HG03095 (cell line): ENCODE results near the gene TREH.

Experiments used
- ATAC-seq: cut with Tn5 transposase; IDR thresholded peaks from one replicate; pipeline ENCODE4 v1.9.1; 2021; ENCODE audit warnings: moderate library complexity; ENCODE audit not compliant: unreplicated experiment

Gene TREH

GRCh38 chr11:118666371-118666770 is 13.1 kb downstream of the TREH start:
- no peak for ATAC-seq

GRCh38 chr11:118663902-118664301 is 15.5 kb downstream of the TREH start:
- ATAC-seq: no peak

- no peak for ATAC-seq
These were observed 16.1 kb downstream of the TREH start for GRCh38 chr11:118663381-118663780.

GRCh38 chr11:118662401-118663271 is 16.8 kb downstream of the TREH start:
- ATAC-seq: no peak

- no peak for ATAC-seq
These were observed 17.8 kb downstream of the TREH start for GRCh38 chr11:118661425-118662301.

DNA sequence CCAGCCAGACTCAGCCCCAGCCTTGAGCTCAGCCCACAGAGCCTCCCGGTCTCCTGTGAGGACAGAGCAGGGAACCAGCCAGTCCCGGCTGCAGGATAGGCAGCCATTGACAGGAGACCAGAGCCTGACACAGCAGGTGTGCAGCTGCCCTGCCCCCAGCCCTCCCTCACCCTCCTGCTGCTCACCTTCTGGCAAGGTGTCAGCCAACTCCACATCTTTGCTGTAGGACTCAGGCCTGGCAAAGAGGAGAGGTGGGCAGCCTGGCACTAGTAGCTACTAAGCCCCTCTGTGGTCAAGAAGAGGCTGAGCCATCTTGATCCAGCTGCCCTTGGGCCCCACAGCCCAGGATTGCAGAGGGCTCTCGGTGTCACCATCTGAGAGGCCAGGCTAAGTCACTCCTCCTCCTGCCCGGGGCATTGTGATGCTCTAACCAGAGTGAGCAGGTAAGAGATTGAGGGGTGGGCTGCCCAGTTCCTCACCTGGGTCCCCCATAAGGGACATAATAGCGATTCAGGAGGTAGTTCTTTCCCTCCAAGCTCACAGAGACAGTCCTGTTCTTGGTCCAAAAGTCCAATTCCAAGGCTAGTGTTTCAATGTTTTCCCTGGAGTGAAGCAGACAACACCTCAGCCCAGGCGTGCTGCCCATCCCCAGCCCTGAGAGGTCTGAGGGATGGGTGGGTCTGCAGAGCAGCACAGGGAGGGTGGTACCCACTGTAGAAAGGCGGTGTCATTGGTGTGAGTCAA is 18.6 kb downstream of the TREH start:
- no peak for ATAC-seq

- ATAC-seq: no peak
These were observed 19.3 kb downstream of the TREH start for GRCh38 chr11:118659953-118660680.

- peak; percentile 78 for ATAC-seq
These were observed 20.0 kb downstream of the TREH start for GRCh38 chr11:118659314-118659952.

- ATAC-seq: no peak
These were observed 20.8 kb downstream of the TREH start for GRCh38 chr11:118658429-118659313.

DNA sequence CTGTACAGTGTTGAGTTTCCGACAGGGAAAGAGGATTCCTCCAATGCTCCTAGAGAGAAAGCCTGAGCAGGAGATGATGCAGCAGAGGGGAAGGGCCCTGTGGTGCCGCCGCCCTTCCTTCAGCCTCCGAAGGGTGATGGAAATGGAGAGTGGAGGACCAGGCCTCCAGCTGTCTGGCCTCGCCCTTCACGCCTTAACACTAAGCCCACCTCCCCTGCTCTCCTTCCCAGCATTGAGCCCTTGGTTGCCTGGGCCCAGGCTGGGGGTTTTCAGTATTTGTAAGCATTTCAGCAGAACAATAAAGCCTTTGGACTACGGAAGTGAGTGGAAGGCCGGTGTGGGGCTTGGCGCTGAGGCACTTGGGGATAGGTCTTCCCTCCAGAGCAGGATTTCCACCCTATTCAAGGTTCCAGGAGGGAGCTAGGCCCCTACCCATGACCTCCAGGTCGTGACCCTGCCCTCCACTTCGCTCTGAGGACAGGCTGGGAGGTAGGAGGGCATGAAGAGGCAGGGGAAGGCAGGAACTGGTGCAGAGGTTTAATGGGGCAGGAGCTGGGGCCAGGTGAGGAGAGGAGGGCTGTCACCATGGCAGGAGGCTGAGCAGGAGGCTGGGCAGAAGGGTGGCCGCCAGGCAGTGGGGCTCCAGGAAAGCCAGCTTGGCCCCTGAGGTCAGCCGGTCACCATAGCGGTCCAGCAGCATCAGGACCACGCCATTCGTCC is 21.6 kb downstream of the TREH start:
- ATAC-seq: no peak

DNA sequence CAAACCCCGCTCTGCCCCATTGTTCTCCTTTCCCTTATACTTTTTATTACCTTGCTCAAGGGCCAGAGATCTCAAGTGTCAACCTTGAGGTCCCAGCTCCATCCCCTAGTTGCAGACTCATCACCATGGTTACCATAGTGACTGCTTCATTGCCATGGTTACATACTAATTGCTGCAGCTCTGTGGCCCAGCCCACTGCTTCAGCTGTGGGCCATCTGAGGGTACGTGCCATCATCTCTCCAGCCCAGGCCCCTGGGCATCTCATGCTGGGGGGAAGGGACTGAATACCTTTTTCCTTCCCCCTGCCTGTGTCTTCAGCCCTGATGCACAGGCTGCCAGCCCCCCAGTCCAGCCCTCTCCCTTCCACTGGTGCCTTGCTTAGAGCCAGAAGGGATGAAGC is 22.2 kb downstream of the TREH start:
- no peak for ATAC-seq

DNA sequence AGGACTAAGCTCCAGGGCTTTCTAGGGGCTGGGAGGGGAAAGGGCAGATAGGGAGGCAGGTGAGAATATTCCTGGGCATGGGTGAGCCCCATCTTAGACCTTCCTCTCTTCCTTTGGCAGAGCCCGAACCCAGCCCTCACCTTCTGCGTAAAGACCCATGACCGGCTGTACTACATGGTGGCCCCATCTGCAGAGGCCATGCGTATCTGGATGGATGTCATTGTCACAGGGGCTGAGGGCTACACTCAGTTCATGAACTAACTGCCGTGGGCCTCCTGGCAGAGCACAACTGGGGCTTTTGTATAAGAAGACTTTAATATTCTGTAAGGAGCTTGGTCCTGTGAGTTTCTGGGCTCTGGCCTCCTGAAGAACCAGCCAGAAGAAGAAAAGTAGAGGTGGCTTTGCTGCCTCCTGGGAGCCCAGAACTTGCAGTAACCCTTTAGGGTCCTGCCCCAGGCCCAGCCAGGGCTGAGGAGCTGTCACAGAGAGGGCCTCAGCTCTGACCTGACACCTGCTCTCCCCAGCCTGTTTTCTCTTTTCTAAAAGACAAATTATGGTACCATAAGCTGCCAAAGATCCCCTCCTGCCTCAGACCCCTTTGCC is 22.8 kb downstream of the TREH start:
- ATAC-seq: no peak

GRCh38 chr11:118655486-118656190 is 23.8 kb downstream of the TREH start:
- no peak for ATAC-seq

GRCh38 chr11:118653684-118654390 is 25.6 kb downstream of the TREH start:
- no peak for ATAC-seq

DNA sequence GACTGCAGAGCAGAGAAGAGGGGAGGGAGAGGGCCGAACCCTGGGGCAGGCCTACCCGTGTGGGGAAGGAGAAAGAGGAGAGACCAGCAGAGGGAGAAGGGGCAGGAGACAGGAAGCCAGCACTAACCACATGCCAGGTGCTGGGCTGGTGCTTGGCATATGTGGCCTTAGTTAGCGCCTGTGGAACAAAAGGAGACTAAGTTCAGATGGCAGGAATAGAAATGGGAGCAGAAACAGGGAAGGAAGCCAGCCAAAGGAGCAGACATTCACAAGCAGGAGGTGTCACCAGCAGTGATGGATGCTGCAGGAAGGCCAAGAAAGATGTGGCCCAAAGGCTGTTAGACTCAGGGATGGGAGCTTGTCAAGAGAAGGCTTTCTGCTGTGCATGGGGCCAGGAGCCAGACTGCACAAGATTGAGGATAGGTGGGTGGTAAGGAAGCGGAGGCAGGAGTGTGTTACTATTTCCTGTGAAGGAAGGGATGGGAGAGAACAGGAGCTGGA is 26.7 kb downstream of the TREH start:
- ATAC-seq: no peak

DNA sequence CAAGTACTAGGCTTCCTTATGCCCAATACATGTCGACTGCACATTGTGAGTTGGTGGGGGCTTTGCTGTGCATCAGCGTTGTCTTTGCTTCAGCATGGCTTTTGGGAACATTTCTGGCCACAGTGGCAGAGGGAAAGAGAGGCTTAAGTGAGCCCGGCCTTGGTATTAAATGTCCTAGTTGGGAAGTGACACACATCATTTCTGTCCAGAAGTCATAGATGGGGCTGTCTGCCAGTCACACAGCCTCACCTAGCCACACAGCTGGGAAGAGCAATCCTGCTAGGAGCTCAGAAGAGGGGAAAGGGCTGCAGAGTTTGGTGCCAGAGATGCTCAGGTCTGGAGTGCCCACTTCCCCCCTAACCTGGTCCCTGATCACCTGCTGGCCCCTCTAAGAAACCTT is 27.6 kb downstream of the TREH start:
- no peak for ATAC-seq

DNA sequence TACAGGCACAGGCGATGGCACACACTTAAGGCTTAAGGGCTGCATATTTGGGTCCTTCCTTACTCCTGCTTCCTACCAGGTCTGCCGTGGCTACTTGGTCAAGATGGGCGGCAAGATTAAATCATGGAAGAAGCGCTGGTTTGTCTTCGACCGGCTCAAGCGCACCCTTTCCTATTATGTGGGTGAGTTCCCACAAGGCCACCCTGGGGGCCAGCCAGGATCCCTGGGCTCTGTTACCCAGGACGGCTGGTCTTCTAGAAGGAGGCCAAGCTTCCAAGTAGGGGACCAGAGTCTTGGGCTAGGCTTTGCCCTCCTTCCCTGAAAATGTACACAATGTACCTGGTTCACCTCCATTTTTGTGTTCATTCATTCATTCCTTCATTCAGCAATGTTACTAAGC is 29.1 kb downstream of the TREH start:
- no peak for ATAC-seq
